ENCODE data around the gene HSF5.
"Not testable (repeated sequence)": the region's sequence is repeated elsewhere in the genome, so short reads cannot be mapped to it uniquely, and the experiment has no call there.

HSF5 gene

DNA sequence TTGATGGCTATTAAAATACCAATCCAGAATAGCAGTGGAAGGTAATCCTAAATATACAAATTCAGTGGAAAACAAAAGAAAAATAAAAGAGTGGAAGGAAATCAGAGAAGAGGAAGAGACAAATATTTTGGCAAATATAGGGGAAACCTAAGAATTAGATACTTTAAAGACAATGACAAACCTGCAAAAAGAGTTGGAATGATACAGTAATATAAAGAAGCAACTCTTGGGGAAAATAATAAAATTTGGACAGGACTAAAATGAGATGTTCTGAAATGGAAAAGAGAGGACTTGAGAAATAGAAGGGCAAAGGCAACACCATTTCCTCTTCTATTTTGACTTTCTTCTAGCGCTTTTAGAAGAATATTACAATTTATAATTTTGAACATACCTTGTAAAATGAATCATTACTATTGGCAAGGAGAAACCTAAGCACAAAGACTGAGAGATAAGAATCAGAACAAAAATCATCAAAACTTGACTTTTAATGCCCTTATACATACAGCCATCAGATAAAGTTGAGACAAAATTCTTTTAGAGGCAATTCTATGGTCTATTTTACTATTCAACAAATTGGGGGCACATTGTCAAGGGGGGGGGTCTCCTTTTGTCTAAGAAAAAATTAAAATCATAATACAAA lies 76.0 kb downstream of the HSF5 start:
- DNase-seq: no peak

DNA sequence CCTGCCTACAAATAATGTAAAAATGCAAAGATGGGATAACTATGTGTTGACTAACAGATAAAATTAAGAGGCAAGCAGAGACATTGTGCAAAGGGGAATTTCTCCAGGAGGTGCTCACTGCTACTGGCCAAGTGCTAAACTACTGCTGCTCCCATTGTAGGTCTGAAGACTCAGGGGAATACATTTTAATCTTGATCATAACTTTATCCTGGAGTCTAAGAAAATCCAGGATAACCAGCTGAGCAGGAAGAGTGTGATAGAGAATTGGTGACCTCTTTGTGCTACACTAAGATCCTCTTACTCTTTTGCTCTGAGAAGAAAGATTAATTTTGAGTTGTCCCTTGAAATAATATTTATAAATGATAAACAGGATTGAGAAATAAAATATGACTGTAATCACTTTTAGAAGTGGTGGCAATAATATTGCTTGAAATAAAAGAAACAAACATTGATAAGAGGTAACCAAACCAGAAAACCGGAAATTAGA lies 76.8 kb downstream of the HSF5 start:
- DNase-seq: no peak

GRCh38 chr17:58410714-58411407 lies 77.3 kb downstream of the HSF5 start:
- DNase-seq: no peak

DNA sequence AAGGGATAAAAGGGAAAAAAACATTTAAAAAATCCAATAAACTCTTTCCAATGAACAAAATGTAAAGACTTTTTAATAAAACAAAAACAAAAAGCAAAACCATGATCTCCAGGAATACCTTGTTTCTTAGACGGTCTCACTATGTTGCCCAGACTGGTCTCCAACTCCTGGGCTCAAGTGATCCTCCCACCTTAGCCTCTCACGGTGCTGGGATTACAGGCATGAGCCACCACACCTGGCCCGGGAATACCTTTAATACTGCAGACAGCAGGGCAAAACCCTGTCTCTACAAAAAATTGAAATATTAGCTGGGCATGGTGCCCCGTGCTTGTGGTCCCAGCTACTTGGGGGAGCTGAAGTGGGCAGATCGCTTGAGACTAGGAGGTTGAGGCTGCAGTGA lies 78.8 kb downstream of the HSF5 start:
- no peak for DNase-seq

DNA sequence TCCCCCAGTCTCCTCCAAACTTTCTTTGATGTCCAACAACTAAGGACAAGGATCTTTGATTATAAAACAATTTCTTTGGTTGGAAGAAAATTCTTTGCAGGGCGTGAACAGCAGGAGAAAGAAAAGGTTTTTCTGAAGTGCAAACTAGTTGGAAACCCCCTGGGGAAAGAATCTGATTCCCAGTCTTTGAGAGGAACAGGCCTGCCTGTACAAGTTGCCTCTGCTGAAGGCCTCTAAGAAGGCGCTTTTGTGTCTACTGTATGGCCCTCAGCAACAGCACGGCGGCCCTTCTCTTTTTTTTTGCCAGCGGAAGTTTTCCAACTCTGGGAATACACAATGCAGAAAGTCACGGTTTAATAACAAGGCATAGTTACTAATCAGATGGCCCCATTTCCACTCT lies 84.9 kb downstream of the HSF5 start:
- DNase-seq: no peak

DNA sequence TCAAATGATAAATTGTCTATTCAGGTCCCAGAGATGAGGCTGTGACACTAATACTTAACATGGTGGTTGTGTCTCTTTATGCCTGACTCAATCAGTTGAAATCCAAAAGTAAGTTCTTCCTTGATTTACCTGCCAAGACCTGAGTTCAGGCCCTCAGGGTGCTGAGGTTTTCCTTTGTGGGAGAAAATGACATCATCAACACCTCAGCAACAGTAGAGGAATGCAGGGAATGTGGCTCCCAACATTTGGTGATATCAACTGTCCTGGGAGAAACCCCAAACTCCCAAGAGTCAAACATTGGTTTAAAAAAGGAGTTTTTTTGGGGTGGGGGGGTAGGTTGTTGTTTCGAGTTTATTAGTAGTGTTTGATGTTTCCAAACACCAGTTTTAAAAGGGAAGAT lies 85.5 kb downstream of the HSF5 start:
- DNase-seq: no peak

GRCh38 chr17:58402047-58402446 lies 86.2 kb downstream of the HSF5 start:
- no peak for DNase-seq

- no peak for DNase-seq
Observed at GRCh38 chr17:58401287-58401686, 86.9 kb downstream of the HSF5 start.

- DNase-seq: no peak
Observed at GRCh38 chr17:58400826-58401225, 87.4 kb downstream of the HSF5 start.

GRCh38 chr17:58399974-58400373 lies 88.2 kb downstream of the HSF5 start:
- DNase-seq: no peak

DNA sequence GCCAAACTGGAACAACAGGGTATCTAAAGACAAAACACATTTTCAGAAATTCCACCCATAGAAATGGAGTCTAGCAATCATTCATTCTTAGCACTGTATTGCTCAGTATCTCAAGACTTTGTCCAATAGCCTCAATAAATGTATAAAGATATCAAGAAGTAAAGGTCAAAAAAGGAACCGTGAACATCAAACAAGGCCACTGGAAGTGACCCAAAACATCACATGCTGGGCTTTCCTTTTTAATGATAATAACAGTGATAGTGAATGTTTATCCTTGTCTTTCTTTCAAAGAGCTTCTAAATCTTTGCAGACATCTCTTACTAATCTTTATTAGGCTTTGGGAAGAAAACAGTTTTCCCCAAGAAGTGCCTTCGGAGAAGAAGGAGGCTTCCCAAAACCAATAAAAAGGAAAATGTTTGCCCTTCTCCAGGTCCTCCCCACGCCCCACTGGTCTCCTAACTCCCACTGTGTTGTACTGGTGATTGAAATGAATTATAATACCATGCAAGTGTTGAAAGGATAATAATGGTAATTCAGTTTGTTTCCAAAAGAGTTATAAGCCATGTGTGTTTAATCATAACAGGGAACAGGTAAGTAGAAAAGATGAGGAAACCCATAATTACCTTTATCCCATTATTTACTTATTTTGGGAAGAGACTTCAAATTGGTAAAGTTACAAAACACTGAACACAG lies 89.5 kb downstream of the HSF5 start:
- no peak for DNase-seq

DNA sequence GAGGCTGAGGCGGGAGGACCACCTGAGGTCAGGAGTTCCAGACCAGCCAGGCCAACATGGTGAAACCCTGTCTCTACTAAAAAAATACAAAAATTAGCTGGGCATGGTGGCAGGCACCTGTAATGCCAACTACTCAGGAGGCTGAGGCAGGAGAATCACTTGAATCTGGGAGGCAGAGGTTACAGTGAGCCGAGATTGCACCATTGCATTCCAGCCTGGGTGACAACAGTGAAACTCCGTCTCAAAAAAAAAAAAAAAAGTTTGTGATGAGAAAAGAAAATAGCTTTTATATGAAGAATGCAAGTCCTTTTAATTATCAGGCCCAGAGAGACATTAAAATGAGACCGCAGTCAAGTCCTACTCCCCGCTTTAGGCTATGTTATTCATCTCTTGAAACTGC lies 90.8 kb downstream of the HSF5 start:
- DNase-seq: not testable (repeated sequence)

- no peak for DNase-seq
Observed at GRCh38 chr17:58396173-58396572, 92.0 kb downstream of the HSF5 start.

GRCh38 chr17:58394534-58395223 lies 93.5 kb downstream of the HSF5 start:
- DNase-seq: no peak

- DNase-seq: no peak
Observed at GRCh38 chr17:58391302-58391984, 96.8 kb downstream of the HSF5 start.

GRCh38 chr17:58390884-58391283 lies 97.3 kb downstream of the HSF5 start:
- no peak for DNase-seq

DNA sequence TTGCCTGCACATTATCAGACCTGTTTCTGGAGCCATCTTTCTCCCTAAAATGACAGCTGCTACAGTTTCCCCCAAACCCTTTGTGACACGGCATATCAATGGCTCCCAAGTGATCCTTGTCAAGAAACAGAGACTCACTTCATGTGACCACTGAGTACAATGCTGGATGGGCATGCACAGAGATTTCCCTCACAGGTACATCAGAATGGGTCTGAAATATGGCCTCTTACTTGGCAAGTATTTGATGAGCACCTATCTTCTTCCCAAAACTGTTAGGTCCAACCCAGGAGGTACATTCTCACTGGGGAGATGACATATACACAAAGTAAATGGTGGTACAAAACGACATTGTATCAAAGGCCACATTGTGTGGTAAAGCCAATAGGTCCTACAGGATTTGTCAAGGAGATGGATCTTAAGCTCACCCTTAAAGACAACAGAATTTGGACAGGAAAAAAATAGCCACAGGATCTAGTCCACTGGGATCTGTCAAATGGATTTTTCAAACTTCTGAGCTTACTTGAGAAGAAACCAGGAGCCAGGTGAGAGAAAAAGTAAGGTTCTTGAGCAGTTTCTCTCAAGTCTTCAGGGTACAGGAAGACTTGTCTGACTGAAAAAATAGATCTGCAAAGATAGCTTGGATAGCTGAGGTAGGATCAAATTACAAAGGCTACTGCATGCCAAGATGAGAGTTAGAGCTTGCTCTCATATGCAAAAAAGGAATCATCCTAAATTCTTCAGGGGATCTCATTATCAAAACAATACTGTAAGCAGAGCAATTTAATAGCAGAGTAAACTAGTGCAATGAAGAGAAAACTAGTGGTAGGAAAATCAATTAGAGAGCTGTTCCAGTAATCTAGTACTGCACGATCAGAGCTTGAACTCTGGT lies 99.7 kb downstream of the HSF5 start:
- no peak for DNase-seq

DNA sequence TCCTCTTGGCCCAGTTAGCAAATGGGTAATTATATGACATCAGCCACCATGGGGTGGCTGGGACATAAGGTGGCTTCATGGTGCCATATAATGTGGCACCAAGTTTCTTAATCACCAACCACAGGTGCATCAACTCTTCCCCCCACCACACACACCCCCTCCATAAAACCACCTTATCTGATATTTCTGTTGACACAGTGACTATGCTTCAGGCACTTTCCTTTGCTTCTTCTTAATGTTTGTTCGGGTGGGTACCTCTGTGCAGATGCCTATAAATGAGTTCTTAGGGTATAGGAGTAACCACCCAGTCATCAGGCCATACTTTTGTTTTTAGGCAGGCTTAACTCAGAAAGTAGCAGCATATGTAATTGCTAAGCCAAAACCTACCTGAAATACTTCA lies 100.4 kb downstream of the HSF5 start:
- DNase-seq: no peak

DNA sequence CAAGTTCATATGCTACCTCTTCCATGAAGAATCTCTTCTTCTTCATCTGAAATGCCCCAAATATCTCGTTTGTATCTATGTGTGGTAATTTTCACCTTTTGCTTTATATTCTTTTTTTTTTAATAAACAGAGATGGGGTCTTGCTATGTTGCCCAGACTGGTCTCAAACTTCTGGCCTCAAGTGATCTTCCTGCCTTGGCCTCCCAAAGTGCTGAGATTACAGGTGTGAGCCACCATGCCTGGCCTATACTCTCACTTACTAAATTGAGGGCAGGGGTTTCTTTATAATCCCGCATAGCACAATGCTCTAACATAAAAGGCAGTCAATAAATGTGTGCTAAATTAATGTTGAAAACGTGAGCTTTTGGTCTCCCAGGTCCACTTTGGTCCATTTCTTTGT lies 101.5 kb downstream of the HSF5 start:
- no peak for DNase-seq

- no peak for DNase-seq
Observed at GRCh38 chr17:58385359-58385899, 102.8 kb downstream of the HSF5 start.

- no peak for DNase-seq
Observed at GRCh38 chr17:58384897-58385296, 103.3 kb downstream of the HSF5 start.

Data from cortex of kidney (tissue), 1 donor.